A549 (cell line): Measurements from ENCODE around the gene SPAG5.

Source experiments
- CBX2 ChIP-seq: fragments of 200-600 bp; sonication (generic); IDR thresholded peaks from 2 replicates; pipeline ENCODE4 v1.6.1; 2016; ENCODE audit warnings: low read depth, mild to moderate bottlenecking, borderline replicate concordance
- CEBPB ChIP-seq, 2 experiments: fragments of >200 bp in 1 of 2; sonication (Bioruptor Twin) in 1 of 2; formaldehyde crosslinking in 1 of 2; IDR thresholded peaks; 2 replicates each; pipeline ENCODE4 v1.6.1; 2012 to 2016
- CTCF ChIP-seq: fragments of >200 bp; sonication (Bioruptor Twin); formaldehyde crosslinking; IDR thresholded peaks from 3 replicates; pipeline ENCODE4 v1.5.1; 2016
- HEYL ChIP-seq: fragments of 250-450 bp; sonication (Bioruptor Pico); IDR thresholded peaks from 2 replicates; pipeline ENCODE4 v1.8.0; 2021; ENCODE audit warnings: mild to moderate bottlenecking, moderate library complexity
- JUNB ChIP-seq: fragments of >200 bp; sonication (Bioruptor Twin); formaldehyde crosslinking; IDR thresholded peaks from 2 replicates; pipeline ENCODE4 v1.6.1; 2016
- MAX ChIP-seq: IDR thresholded peaks from 2 replicates; pipeline ENCODE4 v1.6.1; 2012
- POLR2A ChIP-seq: IDR thresholded peaks from 2 replicates; pipeline ENCODE4 v1.6.1; 2012; ENCODE audit warnings: mild to moderate bottlenecking, low read length
- REST ChIP-seq: fragments of 200-600 bp; sonication (generic); IDR thresholded peaks from 2 replicates; pipeline ENCODE4 v1.6.1; 2016; ENCODE audit warnings: antibody characterized with exemption, mild to moderate bottlenecking, moderate library complexity
- SMC3 ChIP-seq: fragments of >200 bp; sonication (Bioruptor Twin); formaldehyde crosslinking; IDR thresholded peaks from 3 replicates; pipeline ENCODE4 v1.6.1; 2018; ENCODE audit warnings: inconsistent platforms
- TP53 ChIP-seq: fragments of 250-450 bp; sonication (Bioruptor Pico); IDR thresholded peaks from 2 replicates; pipeline ENCODE4 v1.5.0; 2021; ENCODE audit warnings: mild to moderate bottlenecking, moderate library complexity
- USF2 ChIP-seq: fragments of 450-650 bp; IDR thresholded peaks from 2 replicates; pipeline ENCODE4 v1.6.1; 2014; ENCODE audit warnings: antibody characterized with exemption

GRCh38 chr17:28610376-28610775, 11.6 kb upstream of the SPAG5 start:
- TF ChIP-seq MAX (no peak), CTCF (no peak), POLR2A (no peak), JUNB (no peak), USF2 (no peak), TP53 (CRISPR knock-in tag) (no peak), CEBPB (IDR thresholded peaks at IDR 0.05) (no peak), CBX2 (no peak), REST (no peak), HEYL (no peak), SMC3 (no peak)
